HG03064 (cell line): ENCODE measurements around the gene RUNX1.

Experiments
- ATAC-seq: cut with Tn5 transposase; IDR thresholded peaks from one replicate; pipeline ENCODE4 v1.9.1; 2021; ENCODE audit warnings: low read depth; ENCODE audit not compliant: unreplicated experiment

RUNX1 gene

GRCh38 chr21:34933609-34934335 is 115.3 kb downstream of the RUNX1 start:
- ATAC-seq: no peak

- ATAC-seq: no peak
These were observed 116.9 kb downstream of the RUNX1 start for GRCh38 chr21:34932233-34932632.

- ATAC-seq: no peak
These were observed 118.1 kb downstream of the RUNX1 start for GRCh38 chr21:34930971-34931370.

GRCh38 chr21:34928637-34929036 is 120.5 kb downstream of the RUNX1 start:
- no peak for ATAC-seq

GRCh38 chr21:34927992-34928391 is 121.1 kb downstream of the RUNX1 start:
- ATAC-seq: no peak

- no peak for ATAC-seq
These were observed 122.2 kb downstream of the RUNX1 start for GRCh38 chr21:34926803-34927467.

- ATAC-seq: no peak
These were observed 123.5 kb downstream of the RUNX1 start for GRCh38 chr21:34925597-34925996.

- ATAC-seq: no peak
These were observed 124.2 kb downstream of the RUNX1 start for GRCh38 chr21:34924771-34925419.

GRCh38 chr21:34924194-34924593 is 124.9 kb downstream of the RUNX1 start:
- ATAC-seq: no peak

GRCh38 chr21:34923626-34924025 is 125.5 kb downstream of the RUNX1 start:
- no peak for ATAC-seq

- no peak for ATAC-seq
These were observed 125.9 kb downstream of the RUNX1 start for GRCh38 chr21:34923202-34923601.

GRCh38 chr21:34922479-34922878 is 126.6 kb downstream of the RUNX1 start:
- ATAC-seq: no peak

- ATAC-seq: no peak
These were observed 128.0 kb downstream of the RUNX1 start for GRCh38 chr21:34921151-34921550.

- ATAC-seq: no peak
These were observed 129.7 kb downstream of the RUNX1 start for GRCh38 chr21:34919406-34919805.

- ATAC-seq: no peak
These were observed 132.7 kb downstream of the RUNX1 start for GRCh38 chr21:34916446-34916845.

GRCh38 chr21:34915364-34915841 is 133.7 kb downstream of the RUNX1 start:
- no peak for ATAC-seq

GRCh38 chr21:34914239-34914638 is 134.9 kb downstream of the RUNX1 start:
- no peak for ATAC-seq

- no peak for ATAC-seq
These were observed 135.3 kb downstream of the RUNX1 start for GRCh38 chr21:34913811-34914210.

- ATAC-seq: no peak
These were observed 136.8 kb downstream of the RUNX1 start for GRCh38 chr21:34912022-34912945.

- ATAC-seq: no peak
These were observed 137.7 kb downstream of the RUNX1 start for GRCh38 chr21:34911360-34911759.

- ATAC-seq: no peak
These were observed 138.7 kb downstream of the RUNX1 start for GRCh38 chr21:34910396-34910795.
